Body of pancreas (tissue), 4 donors: ENCODE data around the gene SLX9. TPM values are rescaled to one million over a fixed set of nuclear protein-coding genes. Genes with fewer than 3 reads are reported as not detected.

Experiments
- ATAC-seq: fragments of 150-250 bp; one replicate; pipeline ENCODE4 v1.9.1; 2016
- DNase-seq, 4 donors: peaks; one replicate each; pipeline ENCODE4 v3.0.0-alpha.2; 2019
- H3K27ac ChIP-seq, 4 donors: fragments of 200-600 bp; sonication (generic); 1 replicate in 3 of 4; 2 replicates in 1 of 4; pipeline versions ENCODE4 v1.5.1 to v1.6.1; 2016 to 2019; ENCODE audit warnings: mild to moderate bottlenecking in 1 of 4, mixed read lengths in 1 of 4, moderate library complexity in 1 of 4
- H3K27me3 ChIP-seq, 2 donors: fragments of 200-600 bp; sonication (generic); one replicate each; pipeline ENCODE4 v1.6.0; 2016; ENCODE audit warnings: mild to moderate bottlenecking in 1 of 2
- H3K36me3 ChIP-seq, 2 donors: fragments of 200-600 bp; sonication (generic); replicated peaks in 1 of 2; 2 replicates each; pipeline ENCODE4 v1.5.1; 2016; ENCODE audit warnings: low read depth in 2 of 2; ENCODE audit not compliant: insufficient read depth in 1 of 2
- H3K4me1 ChIP-seq: fragments of 200-600 bp; sonication (generic); one replicate; pipeline ENCODE4 v1.6.0; 2016
- H3K4me3 ChIP-seq, 2 donors: fragments of 200-600 bp; sonication (generic); 1 replicate in 1 of 2; 2 replicates in 1 of 2; pipeline ENCODE4 v1.5.1; 2016 to 2019
- H3K9me3 ChIP-seq, 3 donors: fragments of 200-600 bp; sonication (generic); 1 replicate in 2 of 3; 2 replicates in 1 of 3; pipeline ENCODE4 v1.5.1; 2016
- POLR2A ChIP-seq, 3 donors: fragments of 450-650 bp; IDR thresholded peaks; one replicate each; pipeline ENCODE4 v1.6.1; 2016; ENCODE audit warnings: antibody characterized with exemption in 3 of 3, mild to moderate bottlenecking in 2 of 3
- WGBS, 2 donors: methylation state at CpG; one replicate each; pipeline ENCODE4 v1.1.5; 2017; 5-methylcytosine and 5-hydroxymethylcytosine counted together
- intact Hi-C: fragments of 100-400 bp; cut with DNase I; formaldehyde crosslinking; loops from one replicate; pipeline ENCODE4 v1.15.1; 2023
- total RNA-seq, 2 donors: library from RNA; depleted of rRNA; stranded (reverse); fragments of >200 nt; gene quantifications; one replicate each; pipeline ENCODE4 v1.1.0, GENCODE V29; 2016
- TF ChIP-seq, protein P1 (sequence below), 7 experiments: fragments of 450-650 bp in 4 of 7; fragments of 200-600 bp in 3 of 7; sonication (generic) in 3 of 7; IDR thresholded peaks; one replicate each; pipeline ENCODE4 v1.5.1; 2016 to 2019; ENCODE audit warnings: antibody characterized with exemption in 7 of 7

The SLX9 gene
- total RNA-seq, 2 donors from 2014 or later: 5.6 to 9.3 TPM

DNA sequence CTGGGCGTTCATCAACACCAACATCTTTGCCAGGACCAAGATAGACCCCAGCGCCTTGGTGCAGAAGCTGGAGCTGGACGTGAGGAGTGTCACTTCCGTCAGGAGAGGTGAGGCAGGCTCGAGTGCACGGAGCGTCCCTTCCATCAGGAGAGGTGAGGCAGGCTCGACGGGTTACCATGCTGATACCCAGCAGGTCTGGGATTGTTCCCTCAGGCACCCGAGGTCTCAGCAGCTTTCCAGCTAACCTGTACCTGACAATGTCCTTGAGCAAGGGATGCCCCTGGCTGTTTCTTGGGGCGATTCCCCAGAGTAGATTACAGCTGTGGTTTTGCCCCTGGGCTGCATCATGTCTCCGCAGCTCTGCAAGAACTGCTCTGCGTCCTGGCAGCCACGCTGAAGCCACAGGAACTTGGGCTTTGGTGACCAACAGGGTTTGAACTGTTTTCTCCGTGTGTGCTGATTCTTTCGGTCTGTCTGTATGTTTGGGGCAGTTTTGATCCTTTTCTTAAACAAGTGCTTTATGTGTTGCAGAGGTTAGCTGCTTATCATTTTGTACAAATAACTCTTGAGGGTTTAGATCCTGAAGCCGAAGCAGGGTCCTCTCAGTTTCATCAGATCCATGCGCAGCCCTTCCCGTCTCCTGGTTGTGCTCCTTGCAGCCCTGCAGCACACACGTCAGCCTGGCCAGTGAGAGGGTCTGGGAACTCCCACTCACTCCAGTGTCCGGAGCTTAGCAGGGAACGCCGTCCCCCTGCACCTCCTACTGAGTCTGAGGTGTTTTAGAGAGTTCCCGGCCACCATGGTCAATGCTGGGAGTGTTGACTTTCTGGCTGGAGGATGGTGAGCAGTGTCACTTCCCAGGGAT is 4.1 kb downstream of the SLX9 start:
- 77 to 86% methylated on average over 22 to 24 of the region's 24 CpGs for WGBS, 2 donors
- no peaks in the 10 kb centered on the region for H3K36me3 ChIP-seq
- no peaks in the 10 kb centered on the region for H3K27me3 ChIP-seq
- H3K4me1 ChIP-seq: peaks cover 24% of the 10 kb centered on the region
- intact Hi-C loops: no loop called here
- DNase-seq: no peak
- H3K4me3 ChIP-seq: no peak overlapping the region
- no peak overlapping the region for H3K27ac ChIP-seq
- H3K9me3 ChIP-seq: no peaks in the 10 kb centered on the region
- no peak for ATAC-seq
- TF ChIP-seq, protein P1, sequence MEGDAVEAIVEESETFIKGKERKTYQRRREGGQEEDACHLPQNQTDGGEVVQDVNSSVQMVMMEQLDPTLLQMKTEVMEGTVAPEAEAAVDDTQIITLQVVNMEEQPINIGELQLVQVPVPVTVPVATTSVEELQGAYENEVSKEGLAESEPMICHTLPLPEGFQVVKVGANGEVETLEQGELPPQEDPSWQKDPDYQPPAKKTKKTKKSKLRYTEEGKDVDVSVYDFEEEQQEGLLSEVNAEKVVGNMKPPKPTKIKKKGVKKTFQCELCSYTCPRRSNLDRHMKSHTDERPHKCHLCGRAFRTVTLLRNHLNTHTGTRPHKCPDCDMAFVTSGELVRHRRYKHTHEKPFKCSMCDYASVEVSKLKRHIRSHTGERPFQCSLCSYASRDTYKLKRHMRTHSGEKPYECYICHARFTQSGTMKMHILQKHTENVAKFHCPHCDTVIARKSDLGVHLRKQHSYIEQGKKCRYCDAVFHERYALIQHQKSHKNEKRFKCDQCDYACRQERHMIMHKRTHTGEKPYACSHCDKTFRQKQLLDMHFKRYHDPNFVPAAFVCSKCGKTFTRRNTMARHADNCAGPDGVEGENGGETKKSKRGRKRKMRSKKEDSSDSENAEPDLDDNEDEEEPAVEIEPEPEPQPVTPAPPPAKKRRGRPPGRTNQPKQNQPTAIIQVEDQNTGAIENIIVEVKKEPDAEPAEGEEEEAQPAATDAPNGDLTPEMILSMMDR (IDR thresholded peaks at IDR 0.05): no peak
- no peak for TF ChIP-seq POLR2A (IDR thresholded peaks at IDR 0.05)

DNA sequence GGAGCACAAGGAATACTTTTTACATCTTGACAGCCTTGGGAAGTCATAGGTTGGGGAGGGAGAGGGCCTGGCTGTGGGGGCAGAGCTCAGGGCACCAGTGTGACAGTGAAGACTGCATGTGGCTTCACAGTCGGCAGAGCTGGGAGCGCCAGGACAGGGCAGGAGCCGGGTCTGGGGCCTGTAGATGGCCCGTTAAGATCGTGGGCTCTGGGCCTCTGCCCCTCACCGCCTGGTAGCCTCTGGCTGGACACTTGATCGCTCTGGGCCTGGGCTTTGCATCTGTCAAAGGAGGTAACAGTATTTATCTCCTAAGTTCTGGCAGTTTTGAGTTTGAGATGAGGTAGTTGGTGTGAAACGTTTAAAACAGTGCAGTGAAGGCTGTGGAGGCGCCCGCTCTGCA is 4.8 kb downstream of the SLX9 start:
- Histone ChIP-seq H3K4me3 (no peak overlapping the region), H3K4me1 (peaks cover 21% of the 10 kb centered on the region), H3K27me3 (no peaks in the 10 kb centered on the region), H3K9me3 (no peaks in the 10 kb centered on the region), H3K36me3 (no peaks in the 10 kb centered on the region), H3K27ac (no peak overlapping the region)
- TF ChIP-seq POLR2A (IDR thresholded peaks at IDR 0.05): no peak
- TF ChIP-seq, protein P1 (IDR thresholded peaks at IDR 0.05): no peak
- intact Hi-C loops: no loop called here
- WGBS, 2 donors: 84 to 87% methylated on average over 3 to 10 of the region's 10 CpGs
- ATAC-seq (no peak), DNase-seq (no peak)

DNA sequence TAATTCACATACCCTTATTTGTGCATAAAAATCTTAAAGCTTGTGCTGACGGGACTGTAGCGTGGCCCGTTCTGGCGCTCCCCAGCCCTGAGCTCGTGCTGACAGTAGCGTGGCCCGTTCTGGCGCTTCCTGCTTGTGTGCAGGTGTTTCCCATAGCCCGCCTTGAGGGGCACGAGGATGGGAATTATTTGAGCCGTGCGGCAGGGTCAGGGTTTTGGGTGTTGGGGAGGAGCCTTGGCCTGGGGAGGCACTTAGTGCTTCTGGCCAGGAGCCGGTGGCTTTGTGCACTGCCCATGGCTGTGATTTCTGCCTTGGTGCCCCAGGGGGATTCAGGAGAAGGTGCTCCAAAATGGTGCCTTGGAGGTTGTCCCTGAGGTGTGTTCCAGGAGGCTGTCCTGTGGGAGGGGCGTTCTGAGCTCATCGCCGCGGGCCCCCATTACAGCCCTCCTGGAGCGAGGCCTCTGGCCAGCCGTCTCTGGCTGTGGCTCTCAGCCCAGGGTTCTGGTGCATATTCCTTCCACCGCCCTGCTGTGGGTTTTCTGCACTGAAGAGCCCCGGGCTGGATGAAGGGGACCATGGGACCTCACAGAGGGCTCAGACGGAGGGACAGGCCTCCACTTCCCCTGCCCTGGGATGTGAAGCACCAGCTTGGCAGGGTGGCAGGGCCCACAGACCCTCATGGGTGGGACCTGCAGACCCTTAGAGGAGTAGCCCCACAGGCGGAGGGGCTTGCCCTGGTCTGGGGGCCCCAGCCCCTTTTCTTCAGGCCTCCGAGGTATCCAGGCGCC is 6.6 kb downstream of the SLX9 start:
- TF ChIP-seq, protein P1 (IDR thresholded peaks at IDR 0.05): no peak
- no peak for TF ChIP-seq POLR2A (IDR thresholded peaks at IDR 0.05)
- intact Hi-C loops: loop anchor here (5.0 kb wide), 1 partner anchor 186 kb away; no protein-coding TSS in a partner anchor

DNA sequence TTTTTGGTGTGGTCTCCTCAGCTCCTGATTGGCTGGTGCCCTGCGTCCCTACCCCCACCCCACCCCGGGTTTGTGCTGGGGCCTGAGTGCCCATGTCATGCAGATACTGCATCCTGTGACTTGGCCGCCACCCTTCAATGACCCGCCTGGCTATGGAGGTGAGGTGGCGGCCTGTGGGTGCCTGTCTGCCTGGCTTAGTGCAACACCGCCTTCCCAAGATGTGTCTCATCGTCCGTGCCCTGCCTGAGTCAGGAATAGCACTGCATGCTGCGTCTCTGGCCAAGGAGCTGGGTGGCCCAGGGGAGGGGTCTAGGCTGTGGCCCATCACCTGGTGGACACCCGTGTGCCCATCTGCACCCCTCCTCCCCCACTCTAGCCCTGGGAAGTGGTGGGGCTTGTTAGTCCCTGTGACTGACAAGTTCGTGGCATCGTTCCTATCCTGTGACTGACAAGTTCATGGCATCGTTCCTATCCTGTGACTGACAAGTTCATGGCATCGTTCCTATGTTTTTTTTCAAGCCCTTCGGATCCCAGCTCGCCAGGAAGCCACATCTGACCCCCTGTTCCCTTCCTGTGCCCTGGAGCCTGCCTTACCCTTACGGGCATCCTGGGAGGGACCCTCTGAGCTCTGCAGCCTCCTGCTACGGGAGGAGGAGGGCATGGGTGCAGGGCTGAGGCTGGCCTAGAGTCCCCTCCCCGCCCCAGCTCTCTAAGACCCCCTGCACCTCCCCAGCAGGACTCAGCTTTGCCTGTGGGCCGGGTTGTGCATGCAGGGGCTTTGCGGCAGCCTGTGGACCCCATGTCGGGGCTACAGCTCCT is 7.5 kb downstream of the SLX9 start:
- no peak for ATAC-seq
- no peak for DNase-seq
- TF ChIP-seq, protein P1 (IDR thresholded peaks at IDR 0.05): no peak
- TF ChIP-seq POLR2A (IDR thresholded peaks at IDR 0.05): no peak
- Histone ChIP-seq H3K27ac (no peak overlapping the region), H3K36me3 (no peaks in the 10 kb centered on the region), H3K4me3 (no peak overlapping the region), H3K4me1 (peaks cover 14% of the 10 kb centered on the region), H3K27me3 (no peaks in the 10 kb centered on the region), H3K9me3 (no peaks in the 10 kb centered on the region)
- WGBS, 2 donors: 63 to 68% methylated on average over 9 to 22 of the region's 22 CpGs
- intact Hi-C loops: loop anchor here (5.0 kb wide), 1 partner anchor 185 kb away; no protein-coding TSS in a partner anchor

More for the DNA sequence above, 6.6 kb downstream of the SLX9 start:
- H3K36me3 ChIP-seq: no peaks in the 10 kb centered on the region
- no peaks in the 10 kb centered on the region for H3K27me3 ChIP-seq
- ATAC-seq (no peak), DNase-seq (peak in 1 of 4 donors; percentile 5)
- peaks cover 19% of the 10 kb centered on the region for H3K4me1 ChIP-seq
- 86 to 92% methylated on average over 10 to 24 of the region's 25 CpGs for WGBS, 2 donors
- H3K4me3 ChIP-seq: no peak overlapping the region
- no peak overlapping the region for H3K27ac ChIP-seq
- no peaks in the 10 kb centered on the region for H3K9me3 ChIP-seq
